Astrocyte of the cerebellum (primary cell): ENCODE data around the gene MSMP.

ENCODE experiments used
- DNase-seq: peaks from one replicate; pipeline ENCODE4 v3.0.0-alpha.2; 2011; ENCODE audit warnings: low read depth
- H3K4me3 ChIP-seq: 2 replicates; pipeline ENCODE4 v1.5.1; 2011; ENCODE audit warnings: mild to moderate bottlenecking, low read depth, low read length, moderate library complexity
- CTCF ChIP-seq: IDR thresholded peaks from 2 replicates; pipeline ENCODE4 v1.5.1; 2012; ENCODE audit warnings: low read length, low read depth, moderate library complexity, mild to moderate bottlenecking; ENCODE audit errors: missing control alignments
- in situ Hi-C: cut with HindIII; loops from 2 replicates; pipeline ENCODE4 v1.10.0; 2017; ENCODE audit warnings: low sequenced_read_pairs

The MSMP gene

GRCh38 chr9:35732800-35733541, 21.1 kb downstream of the MSMP start:
- DNase-seq = peak; percentile 19
- in situ Hi-C loops = no loop called here
- TF ChIP-seq CTCF = peak; percentile 23
- peak overlapping the region; percentile 88 for H3K4me3 ChIP-seq

GRCh38 chr9:35732185-35732799, 21.8 kb downstream of the MSMP start, which contains the start of the genes CREB3 and TLN1:
TSS of gene CREB3 (plus strand) at chr9:35732666. CDS start at chr9:35732773, 107 bp downstream.
TSS of gene TLN1 (minus strand) at chr9:35732195. CDS start at chr9:35725694, 6,501 bp downstream.
- peak; percentile 97 for DNase-seq
- in situ Hi-C loops = no loop called here
- TF ChIP-seq CTCF = no peak
- peak within 1 kb of the TSS; percentile 88 for H3K4me3 ChIP-seq

- in situ Hi-C loops = no loop called here
- TF ChIP-seq CTCF = no peak
- DNase-seq = no peak
Observed at GRCh38 chr9:35731415-35732184, 22.5 kb downstream of the MSMP start.

GRCh38 chr9:35730486-35730854, 23.6 kb downstream of the MSMP start:
- DNase-seq = no peak
- no peak for TF ChIP-seq CTCF
- H3K4me3 ChIP-seq = peak overlapping the region; percentile 88
- in situ Hi-C loops = no loop called here

More at GRCh38 chr9:35731415-35732184, 22.5 kb downstream of the MSMP start:
- peak overlapping the region; percentile 88 for H3K4me3 ChIP-seq

GRCh38 chr9:35729700-35730485, 24.2 kb downstream of the MSMP start:
- in situ Hi-C loops = loop anchor here (5.0 kb wide), 1 partner anchor 38 kb away; no protein-coding TSS in a partner anchor
- DNase-seq = peak; percentile 57
- H3K4me3 ChIP-seq = peak overlapping the region; percentile 88
- peak; percentile 71 for TF ChIP-seq CTCF
